Stimulated activated CD8-positive, alpha-beta memory T cell treated with anti-CD3 and anti-CD28 coated beads, Interleukin-4, amount 100 ng/mL, for 48 hours (primary cell): Measurements from ENCODE around the gene ZNF483.
"Not testable (repeated sequence)": the region's sequence is repeated elsewhere in the genome, so short reads cannot be mapped to it uniquely, and the experiment has no call there.

ENCODE experiments used
- DNase-seq: peaks from one replicate; pipeline ENCODE4 v3.0.0-alpha.2; 2020

The ZNF483 gene

GRCh38 chr9:111615928-111616327, 90.9 kb downstream of the ZNF483 start:
- no peak for DNase-seq

DNA sequence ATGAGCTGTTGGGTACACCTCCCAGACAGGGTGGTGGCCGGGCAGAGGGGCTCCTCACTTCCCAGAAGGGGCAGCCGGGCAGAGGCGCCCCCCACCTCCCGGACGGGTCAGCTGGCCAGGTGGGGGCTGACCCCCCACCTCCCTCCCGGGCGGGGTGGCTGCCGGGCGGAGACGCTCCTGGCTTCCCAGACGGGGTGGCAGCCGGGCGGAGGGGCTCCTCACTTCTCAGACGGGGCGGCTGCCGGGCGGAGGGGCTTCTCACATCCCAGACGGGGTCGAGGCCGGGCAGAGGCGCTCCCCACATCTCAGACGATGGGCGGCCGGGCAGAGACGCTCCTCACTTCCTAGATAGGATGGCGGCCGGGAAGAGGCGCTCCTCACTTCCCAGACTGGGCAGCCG, 92.4 kb downstream of the ZNF483 start:
- not testable (repeated sequence) for DNase-seq

- peak; percentile 56 for DNase-seq
These were observed 97.0 kb downstream of the ZNF483 start for GRCh38 chr9:111621895-111622480.

- no peak for DNase-seq
These were observed 97.6 kb downstream of the ZNF483 start for GRCh38 chr9:111622626-111623025.
